B cell (primary cell): ENCODE measurements around the gene EFNA2.

ENCODE experiments used
- CTCF ChIP-seq: fragments of 200-600 bp; IDR thresholded peaks from one replicate; pipeline ENCODE4 v1.8.0; 2022; ENCODE audit warnings: antibody characterized with exemption, mild to moderate bottlenecking
- EZH2 ChIP-seq: IDR thresholded peaks from 2 replicates; pipeline ENCODE4 v1.6.1; 2012; ENCODE audit warnings: borderline replicate concordance, low read depth, mild to moderate bottlenecking, moderate library complexity, low read length; ENCODE audit not compliant: insufficient read depth, poor library complexity, severe bottlenecking

- TF ChIP-seq CTCF (peak; percentile 76), EZH2 (no peak)
These were observed 36.8 kb upstream of the EFNA2 start for GRCh38 chr19:1248786-1249297.
